Breast epithelium (tissue), 3 donors: ENCODE data around the gene IRAG1.

Experiments
- CTCF ChIP-seq, 3 donors: fragments of 450-650 bp; IDR thresholded peaks; one replicate each; pipeline ENCODE4 v1.5.1; 2016 to 2017; ENCODE audit warnings: antibody characterized with exemption in 3 of 3, mild to moderate bottlenecking in 3 of 3, moderate library complexity in 3 of 3
- POLR2A ChIP-seq: fragments of 450-650 bp; IDR thresholded peaks from one replicate; pipeline ENCODE4 v1.6.1; 2016; ENCODE audit warnings: antibody characterized with exemption, mild to moderate bottlenecking, moderate library complexity
- POLR2AphosphoS5 ChIP-seq, 3 donors: sonication (generic); formaldehyde crosslinking; IDR thresholded peaks; one replicate each; pipeline ENCODE4 v1.6.1; 2017; ENCODE audit warnings: antibody characterized with exemption in 3 of 3

DNA sequence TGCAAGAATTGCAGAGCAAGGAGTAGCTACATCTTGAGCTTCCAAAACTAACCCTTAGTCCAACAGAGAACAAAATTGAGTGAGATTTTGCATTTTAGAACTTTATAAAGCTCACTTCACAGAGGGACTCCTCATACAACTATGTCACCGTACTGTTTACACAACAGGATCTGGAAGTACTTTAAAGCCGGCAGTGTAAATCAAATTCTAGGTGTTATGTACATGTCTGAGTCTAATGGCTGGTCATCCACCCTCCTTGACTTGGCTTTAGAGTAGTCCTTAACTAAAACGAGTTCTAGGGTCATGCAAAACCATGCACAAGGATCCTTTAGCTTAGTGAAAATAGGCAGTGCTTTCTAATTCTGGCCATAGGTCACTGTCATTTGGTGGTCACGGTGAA is 23.5 kb downstream of the IRAG1 start:
- TF ChIP-seq CTCF (IDR thresholded peaks at IDR 0.05): no peak
- no peak for TF ChIP-seq POLR2A
- TF ChIP-seq POLR2AphosphoS5 (IDR thresholded peaks at IDR 0.05): no peak
